ENCODE data around the gene TNIK. TPM values are rescaled to one million over a fixed set of nuclear protein-coding genes. Genes with fewer than 3 reads are reported as not detected.

TNIK gene
- total RNA-seq, 1 experiment from 2014 or later, result 8.7 TPM

- no peak for DNase-seq (ENCODE audit: low read depth)
Observed at GRCh38 chr3:171362575-171362974, 97.6 kb downstream of the TNIK start.

GRCh38 chr3:171358881-171359198, 101.4 kb downstream of the TNIK start:
- DNase-seq (ENCODE audit: low read depth), result no peak

GRCh38 chr3:171358181-171358880, 101.9 kb downstream of the TNIK start:
- peak; percentile 43 for DNase-seq (ENCODE audit: low read depth)

- DNase-seq (ENCODE audit: low read depth), result no peak
Observed at GRCh38 chr3:171357721-171358120, 102.5 kb downstream of the TNIK start.

GRCh38 chr3:171356251-171356650, 104.0 kb downstream of the TNIK start:
- no peak for DNase-seq (ENCODE audit: low read depth)

- DNase-seq (ENCODE audit: low read depth), result no peak
Observed at GRCh38 chr3:171354706-171355582, 105.3 kb downstream of the TNIK start.

- DNase-seq (ENCODE audit: low read depth), result no peak
Observed at GRCh38 chr3:171354049-171354705, 106.0 kb downstream of the TNIK start.

- DNase-seq (ENCODE audit: low read depth), result no peak
Observed at GRCh38 chr3:171353423-171353822, 106.8 kb downstream of the TNIK start.

- no peak for DNase-seq (ENCODE audit: low read depth)
Observed at GRCh38 chr3:171352387-171352935, 107.7 kb downstream of the TNIK start.

GRCh38 chr3:171351676-171352075, 108.5 kb downstream of the TNIK start:
- DNase-seq (ENCODE audit: low read depth), result peak; percentile 96

- DNase-seq (ENCODE audit: low read depth), result no peak
Observed at GRCh38 chr3:171350364-171350763, 109.8 kb downstream of the TNIK start.

- peak; percentile 73 for DNase-seq (ENCODE audit: low read depth)
Observed at GRCh38 chr3:171349392-171349791, 110.8 kb downstream of the TNIK start.

- DNase-seq (ENCODE audit: low read depth), result peak; percentile 65
Observed at GRCh38 chr3:171348121-171348520, 112.1 kb downstream of the TNIK start.

- peak; percentile 55 for DNase-seq (ENCODE audit: low read depth)
Observed at GRCh38 chr3:171347301-171348039, 112.7 kb downstream of the TNIK start.

GRCh38 chr3:171346582-171347300, 113.5 kb downstream of the TNIK start:
- DNase-seq (ENCODE audit: low read depth), result no peak

GRCh38 chr3:171346019-171346418, 114.2 kb downstream of the TNIK start:
- DNase-seq (ENCODE audit: low read depth), result no peak

- no peak for DNase-seq (ENCODE audit: low read depth)
Observed at GRCh38 chr3:171345107-171345843, 114.9 kb downstream of the TNIK start.

GRCh38 chr3:171343693-171344092, 116.5 kb downstream of the TNIK start:
- no peak for DNase-seq (ENCODE audit: low read depth)

- no peak for DNase-seq (ENCODE audit: low read depth)
Observed at GRCh38 chr3:171342783-171343420, 117.3 kb downstream of the TNIK start.

GRCh38 chr3:171342200-171342599, 118.0 kb downstream of the TNIK start:
- DNase-seq (ENCODE audit: low read depth), result no peak

Measured in Daoy (cell line).